Activated naive CD4-positive, alpha-beta T cell (primary cell): ENCODE measurements around the gene TENT4A.

Experiments used
- DNase-seq, 4 experiments: peaks; one replicate each; lab custom pipeline; 2025; lab: John Stamatoyannopoulos, UW

The TENT4A gene

GRCh38 chr5:6805841-6806240 is 92.6 kb downstream of the TENT4A start:
- no peak for DNase-seq
